Measurements from ENCODE around the gene AFAP1L2.

GRCh38 chr10:114291516-114291915, 112.8 kb downstream of the AFAP1L2 start:
- TF ChIP-seq CTCF (IDR thresholded peaks at IDR 0.05) (no peak), POLR2A (IDR thresholded peaks at IDR 0.05) (no peak)
